Measurements from ENCODE around the gene SYN1. TPM values are rescaled to one million over a fixed set of nuclear protein-coding genes. Genes with fewer than 3 reads are reported as not detected.

Gene SYN1
- total RNA-seq, 1 experiment from 2014 or later = 0.49 TPM

- CTCF ChIA-PET = interaction anchor here (0.6 to 0.7 kb wide), 4 partner anchors 8 to 235 kb away, joined by 3 to 6 read pairs (median 4); no protein-coding TSS in a partner anchor
- DNase-seq (ENCODE audit: unreplicated experiment) = no peak
- intact Hi-C loops (cut with micrococcal nuclease) = no loop called here
- POLR2A ChIA-PET = no interaction called here
- no peak overlapping the region for H3K4me3 Mint-ChIP-seq (ENCODE audit: unreplicated experiment)
- no peak for TF ChIP-seq CTCF (IDR thresholded peaks at IDR 0.05; ENCODE audit: unreplicated experiment)
- no peaks in the 10 kb centered on the region for H3K9me3 Mint-ChIP-seq (ENCODE audit: unreplicated experiment)
- peaks cover 4% of the 10 kb centered on the region for H3K4me1 Mint-ChIP-seq (ENCODE audit: insufficient read depth, unreplicated experiment)
- no TSS peak for BruUV-seq (replicated peaks)
- no peaks in the 10 kb centered on the region for H3K36me3 Mint-ChIP-seq (ENCODE audit: insufficient read depth, unreplicated experiment)
- H3K27me3 Mint-ChIP-seq (ENCODE audit: insufficient read depth, unreplicated experiment) = no peaks in the 10 kb centered on the region
- peak overlapping the region; percentile 59 for H3K27ac Mint-ChIP-seq (ENCODE audit: low read depth, unreplicated experiment)
These were observed 22.4 kb downstream of the SYN1 start for GRCh38 chrX:47597222-47597621.

- Mint-ChIP-seq H3K27me3 (ENCODE audit: insufficient read depth, unreplicated experiment) (no peaks in the 10 kb centered on the region), H3K36me3 (ENCODE audit: insufficient read depth, unreplicated experiment) (no peaks in the 10 kb centered on the region), H3K27ac (ENCODE audit: low read depth, unreplicated experiment) (peak overlapping the region; percentile 59), H3K4me3 (ENCODE audit: unreplicated experiment) (no peak overlapping the region), H3K9me3 (ENCODE audit: unreplicated experiment) (no peaks in the 10 kb centered on the region), H3K4me1 (ENCODE audit: insufficient read depth, unreplicated experiment) (peaks cover 4% of the 10 kb centered on the region)
- ChIA-PET POLR2A (interaction anchor here (0.6 to 2.3 kb wide), 9 partner anchors 9 to 390 kb away, joined by 3 to 21 read pairs (median 3); partner anchors contain the start of genes ARAF and TIMP1), CTCF (interaction anchor here (1.0 to 2.4 kb wide), 3 partner anchors 10 to 55 kb away, joined by 3 to 8 read pairs (median 5); no protein-coding TSS in a partner anchor)
- no TSS peak for BruUV-seq (replicated peaks)
- no peak for DNase-seq (ENCODE audit: unreplicated experiment)
- TF ChIP-seq CTCF (IDR thresholded peaks at IDR 0.05; ENCODE audit: unreplicated experiment) = no peak
- intact Hi-C loops (cut with micrococcal nuclease) = no loop called here
These were observed 23.4 kb downstream of the SYN1 start for GRCh38 chrX:47596256-47596655.

- no peak for TF ChIP-seq CTCF (IDR thresholded peaks at IDR 0.05; ENCODE audit: unreplicated experiment)
- intact Hi-C loops (cut with micrococcal nuclease) = no loop called here
- H3K4me3 Mint-ChIP-seq (ENCODE audit: unreplicated experiment) = no peak overlapping the region
- H3K36me3 Mint-ChIP-seq (ENCODE audit: insufficient read depth, unreplicated experiment) = no peaks in the 10 kb centered on the region
- peak overlapping the region; percentile 59 for H3K27ac Mint-ChIP-seq (ENCODE audit: low read depth, unreplicated experiment)
- peaks cover 4% of the 10 kb centered on the region for H3K4me1 Mint-ChIP-seq (ENCODE audit: insufficient read depth, unreplicated experiment)
- DNase-seq (ENCODE audit: unreplicated experiment) = peak; percentile 70
- no TSS peak for BruUV-seq (replicated peaks)
- CTCF ChIA-PET = interaction anchor here (1.0 to 2.4 kb wide), 3 partner anchors 10 to 55 kb away, joined by 3 to 8 read pairs (median 5); no protein-coding TSS in a partner anchor
- H3K9me3 Mint-ChIP-seq (ENCODE audit: unreplicated experiment) = no peaks in the 10 kb centered on the region
- no peaks in the 10 kb centered on the region for H3K27me3 Mint-ChIP-seq (ENCODE audit: insufficient read depth, unreplicated experiment)
- POLR2A ChIA-PET = interaction anchor here (0.6 to 2.3 kb wide), 12 partner anchors 8 to 391 kb away, joined by 3 to 21 read pairs (median 3); partner anchors contain the start of genes ARAF, ELK1 and TIMP1
These were observed 23.9 kb downstream of the SYN1 start for GRCh38 chrX:47595716-47596251.

- peaks cover 3% of the 10 kb centered on the region for H3K36me3 Mint-ChIP-seq (ENCODE audit: insufficient read depth, unreplicated experiment)
- intact Hi-C loops (cut with micrococcal nuclease) = no loop called here
- no TSS peak for BruUV-seq (replicated peaks)
- peaks cover 4% of the 10 kb centered on the region for H3K4me1 Mint-ChIP-seq (ENCODE audit: insufficient read depth, unreplicated experiment)
- no peak overlapping the region for H3K4me3 Mint-ChIP-seq (ENCODE audit: unreplicated experiment)
- no peaks in the 10 kb centered on the region for H3K27me3 Mint-ChIP-seq (ENCODE audit: insufficient read depth, unreplicated experiment)
- TF ChIP-seq CTCF (IDR thresholded peaks at IDR 0.05; ENCODE audit: unreplicated experiment) = no peak
- DNase-seq (ENCODE audit: unreplicated experiment) = no peak
- ChIA-PET POLR2A (no interaction called here), CTCF (interaction anchor here (0.7 kb wide), 1 partner anchor 8 kb away, joined by 4 read pairs; no protein-coding TSS in a partner anchor)
- H3K9me3 Mint-ChIP-seq (ENCODE audit: unreplicated experiment) = no peaks in the 10 kb centered on the region
- H3K27ac Mint-ChIP-seq (ENCODE audit: low read depth, unreplicated experiment) = no peak overlapping the region
These were observed 26.1 kb downstream of the SYN1 start for GRCh38 chrX:47593522-47593921.
